Psoas muscle (tissue), 8 donors: ENCODE data around the gene N4BP3. TPM values are rescaled to one million over a fixed set of nuclear protein-coding genes. Genes with fewer than 3 reads are reported as not detected.

Experiments used
- ATAC-seq, 4 donors: fragments of 200-7000 bp; cut with Tn5 transposase; one replicate each; pipeline ENCODE4 v1.9.1; 2020; ENCODE audit warnings: moderate library complexity in 3 of 4, mild to moderate bottlenecking in 2 of 4
- DNase-seq, 2 donors: peaks; one replicate each; pipeline ENCODE4 v3.0.0-alpha.2; 2020
- H3K27ac ChIP-seq: fragments of 200-600 bp; one replicate; pipeline ENCODE4 v1.8.0; 2022
- H3K27me3 ChIP-seq, 3 donors: fragments of 200-600 bp in 1 of 3; one replicate each; pipeline versions ENCODE4 v1.6.1 to v1.8.0; 2013 to 2022; ENCODE audit warnings: low read length in 2 of 3, mild to moderate bottlenecking in 2 of 3, moderate library complexity in 1 of 3; ENCODE audit not compliant: insufficient read depth in 3 of 3
- H3K36me3 ChIP-seq, 2 donors: fragments of 200-600 bp in 1 of 2; one replicate each; pipeline versions ENCODE4 v1.6.1 to v1.8.0; 2013 to 2022; ENCODE audit warnings: low read depth in 1 of 2, mild to moderate bottlenecking in 1 of 2, moderate library complexity in 1 of 2; ENCODE audit not compliant: insufficient read depth in 1 of 2
- H3K4me1 ChIP-seq: fragments of 200-600 bp; one replicate; pipeline ENCODE4 v1.8.0; 2022
- H3K4me3 ChIP-seq: fragments of 200-600 bp; one replicate; pipeline ENCODE4 v1.8.0; 2022; ENCODE audit warnings: mild to moderate bottlenecking
- H3K9me3 ChIP-seq: fragments of 200-600 bp; one replicate; pipeline ENCODE4 v1.8.0; 2022
- WGBS, 3 donors: extraction: QIAGEN DNeasy Blood & Tissue Kit; methylation state at CpG; one replicate each; pipeline versions ENCODE4 v1.1.6 to v1.1.7; 2013; 5-methylcytosine and 5-hydroxymethylcytosine counted together
- intact Hi-C, 2 donors: fragments of 100-400 bp; cut with DNase I; formaldehyde crosslinking; loops; one replicate each; pipeline versions ENCODE4 v1.11.0 to v1.14.2; 2022
- polyA plus RNA-seq, 3 donors: library from polyadenylated mRNA; stranded (reverse); fragments of 200-250 nt; gene quantifications; one replicate each; pipeline ENCODE4 v1.2.3, GENCODE V29; 2013
- total RNA-seq, 4 donors: library from RNA; stranded (reverse); fragmentation: NEBNext Ultra II Directional in 2 of 4; extraction: Animal tissue kit (Norgen Biotek cat#: 25700) in 2 of 4; gene quantifications; one replicate each; pipeline versions ENCODE4 v1.2.1 to v1.2.4, GENCODE V29; 2021 to 2023
- TF ChIP-seq, protein P1 (sequence below): fragments of 200-600 bp; IDR thresholded peaks from one replicate; pipeline ENCODE4 v1.8.0; 2022; ENCODE audit warnings: antibody characterized with exemption
- donor health status: healthy with polysubstance abuse.
- donor health status: DM: no; HTN: no; CAD: no; lungs with moderate emphysema.
- donor health status: Bipolar disorder and iron deficiency.
- donor health status: healthy.
- donor health status: DM: yes; HTN: yes; CAD: no.
- donor health status: DM: no; HTN: no; CAD: no.
- donor health status: DM: no; HTN: no; CAD: no.
- donor health status: DM: yes; HTN: yes; CAD: no.

The N4BP3 gene
- total and polyA plus RNA-seq, 7 donors = 1.6 to 4.0 (median 2.9) TPM

DNA sequence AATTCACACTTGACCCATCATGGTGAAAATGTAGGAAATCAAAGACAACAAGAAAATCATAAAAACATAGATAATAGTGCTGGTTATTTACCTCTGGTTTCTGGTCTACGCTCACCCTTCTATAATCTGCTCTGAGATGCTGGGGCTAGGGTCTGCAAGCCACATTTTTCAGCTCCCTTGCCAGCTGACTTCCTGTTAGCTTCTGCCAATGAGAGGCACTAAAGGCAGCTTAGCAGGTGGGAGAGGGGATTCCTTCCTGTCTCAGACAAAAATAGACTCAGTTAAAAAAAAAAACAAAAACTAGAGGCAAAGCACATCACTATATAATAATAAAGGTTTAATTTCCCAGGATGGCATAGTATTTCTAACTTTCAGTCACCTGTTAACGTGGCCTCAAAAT, 20.2 kb upstream of the N4BP3 start:
- intact Hi-C loops = no loop called here
- DNase-seq = no peak
- Histone ChIP-seq H3K4me3 (no peak overlapping the region), H3K4me1 (no peaks in the 10 kb centered on the region), H3K27me3 (peaks cover 0 to 4% (median 0%) of the 10 kb centered on the region in 3 donors), H3K9me3 (no peaks in the 10 kb centered on the region), H3K27ac (no peak overlapping the region), H3K36me3 (no peaks in the 10 kb centered on the region)
- 73 to 79% (median 77%) methylated on average over 2 of the region's 2 CpGs for WGBS, 3 donors
- TF ChIP-seq, protein P1, sequence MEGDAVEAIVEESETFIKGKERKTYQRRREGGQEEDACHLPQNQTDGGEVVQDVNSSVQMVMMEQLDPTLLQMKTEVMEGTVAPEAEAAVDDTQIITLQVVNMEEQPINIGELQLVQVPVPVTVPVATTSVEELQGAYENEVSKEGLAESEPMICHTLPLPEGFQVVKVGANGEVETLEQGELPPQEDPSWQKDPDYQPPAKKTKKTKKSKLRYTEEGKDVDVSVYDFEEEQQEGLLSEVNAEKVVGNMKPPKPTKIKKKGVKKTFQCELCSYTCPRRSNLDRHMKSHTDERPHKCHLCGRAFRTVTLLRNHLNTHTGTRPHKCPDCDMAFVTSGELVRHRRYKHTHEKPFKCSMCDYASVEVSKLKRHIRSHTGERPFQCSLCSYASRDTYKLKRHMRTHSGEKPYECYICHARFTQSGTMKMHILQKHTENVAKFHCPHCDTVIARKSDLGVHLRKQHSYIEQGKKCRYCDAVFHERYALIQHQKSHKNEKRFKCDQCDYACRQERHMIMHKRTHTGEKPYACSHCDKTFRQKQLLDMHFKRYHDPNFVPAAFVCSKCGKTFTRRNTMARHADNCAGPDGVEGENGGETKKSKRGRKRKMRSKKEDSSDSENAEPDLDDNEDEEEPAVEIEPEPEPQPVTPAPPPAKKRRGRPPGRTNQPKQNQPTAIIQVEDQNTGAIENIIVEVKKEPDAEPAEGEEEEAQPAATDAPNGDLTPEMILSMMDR = no peak
- ATAC-seq = no peak

DNA sequence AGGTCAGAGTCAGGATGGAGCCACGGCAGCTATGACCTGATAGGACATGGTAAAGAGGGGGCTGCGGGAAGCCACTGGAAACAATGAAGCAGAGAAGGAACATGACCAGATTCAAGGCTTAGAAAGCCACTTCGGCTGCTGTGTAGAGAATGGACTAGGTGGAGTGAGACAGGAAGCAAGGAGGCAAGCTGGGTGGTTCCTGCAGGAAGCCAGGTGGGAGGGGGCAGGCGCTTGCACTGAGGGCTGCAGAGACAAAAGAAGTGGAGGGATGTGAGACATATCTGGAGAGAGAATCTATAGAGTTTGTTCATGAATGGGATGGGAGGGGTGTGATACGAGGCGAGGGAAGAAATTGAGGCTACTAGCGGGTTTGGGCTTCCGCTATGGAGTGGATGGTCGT, 19.0 kb upstream of the N4BP3 start:
- intact Hi-C loops = no loop called here
- H3K36me3 ChIP-seq = no peaks in the 10 kb centered on the region
- TF ChIP-seq, protein P1 = no peak
- H3K27ac ChIP-seq = no peak overlapping the region
- no peak for DNase-seq
- 75 to 83% (median 80%) methylated on average over 9 of the region's 9 CpGs for WGBS, 3 donors
- no peak overlapping the region for H3K4me3 ChIP-seq
- no peaks in the 10 kb centered on the region for H3K4me1 ChIP-seq
- ATAC-seq = no peak
- peaks cover 0 to 4% (median 0%) of the 10 kb centered on the region in 3 donors for H3K27me3 ChIP-seq
- no peaks in the 10 kb centered on the region for H3K9me3 ChIP-seq

DNA sequence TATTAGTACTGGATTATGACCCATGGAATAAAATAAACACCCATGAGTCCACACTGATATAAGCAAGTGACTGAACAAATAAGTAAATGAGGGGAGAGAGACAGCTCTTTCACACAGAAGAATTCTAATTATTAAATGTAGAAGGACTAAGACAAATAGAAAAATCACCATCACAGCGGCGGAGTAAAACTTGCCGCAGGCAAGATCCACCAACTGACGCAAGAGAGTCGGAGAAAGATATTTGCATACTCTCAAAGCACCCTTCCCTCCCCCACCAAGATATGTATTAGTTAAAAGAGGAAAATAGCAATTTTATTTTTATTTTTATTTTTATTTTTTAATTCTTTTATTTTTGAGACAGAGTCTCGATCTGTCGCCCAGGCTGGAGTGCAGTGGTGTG, 14.6 kb upstream of the N4BP3 start:
- WGBS, 3 donors = 94 to 96% (median 95%) methylated on average over 7 of the region's 7 CpGs
- TF ChIP-seq, protein P1 = no peak
- intact Hi-C loops = no loop called here

DNA sequence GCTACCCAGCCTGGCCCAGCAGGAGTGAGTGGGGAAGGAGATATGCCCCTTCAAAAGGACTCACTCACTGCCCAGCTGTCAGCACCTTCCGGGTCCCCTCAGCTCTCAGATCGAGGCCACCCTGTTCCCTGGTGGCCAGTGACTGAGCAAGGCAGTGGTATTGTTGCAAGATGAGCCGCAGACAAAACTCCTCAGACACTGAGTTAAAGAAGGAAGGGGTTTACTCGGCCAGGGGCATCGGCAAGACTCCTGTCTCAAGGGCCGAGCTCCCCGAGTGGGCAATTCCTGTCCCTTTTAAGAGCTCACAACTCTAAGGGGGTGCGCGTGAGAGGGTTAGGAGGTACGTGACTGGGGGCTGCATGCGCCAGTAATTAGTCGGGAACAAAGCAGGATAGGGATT, 9.7 kb upstream of the N4BP3 start:
- 83 to 89% (median 89%) methylated on average over 12 of the region's 12 CpGs for WGBS, 3 donors
- TF ChIP-seq, protein P1 = no peak
- Histone ChIP-seq H3K9me3 (no peaks in the 10 kb centered on the region), H3K27ac (no peak overlapping the region), H3K4me3 (no peak overlapping the region), H3K27me3 (no peaks in the 10 kb centered on the region), H3K4me1 (no peaks in the 10 kb centered on the region), H3K36me3 (no peaks in the 10 kb centered on the region)
- DNase-seq (no peak), ATAC-seq (no peak)
- intact Hi-C loops = no loop called here

More for the DNA sequence above, 14.6 kb upstream of the N4BP3 start:
- Histone ChIP-seq H3K9me3 (no peaks in the 10 kb centered on the region), H3K27ac (no peak overlapping the region), H3K4me1 (no peaks in the 10 kb centered on the region), H3K36me3 (no peaks in the 10 kb centered on the region), H3K27me3 (peaks cover 0 to 4% (median 0%) of the 10 kb centered on the region in 3 donors), H3K4me3 (no peak overlapping the region)
- DNase-seq = no peak
- no peak for ATAC-seq

DNA sequence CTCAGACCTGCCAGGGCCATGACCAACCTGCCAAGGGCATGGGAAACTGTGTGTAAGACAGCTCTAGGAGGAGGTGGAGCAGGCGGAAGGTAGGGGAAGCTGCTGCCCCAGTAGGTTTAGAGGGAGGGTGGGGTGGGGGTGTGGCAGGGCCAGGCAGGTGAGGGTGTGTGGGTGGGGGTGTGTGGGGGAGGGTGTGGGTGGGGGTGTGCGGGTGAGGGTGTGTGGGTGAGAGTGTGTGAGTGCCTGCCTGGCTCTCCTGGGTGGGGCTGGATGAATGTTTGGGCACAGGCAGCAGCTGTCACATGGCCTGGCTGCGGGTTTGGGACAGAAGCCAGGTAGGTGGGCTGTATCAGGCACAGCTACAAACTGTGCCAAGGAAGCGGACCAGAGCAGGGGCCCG, 8.8 kb upstream of the N4BP3 start:
- no peak overlapping the region for H3K27ac ChIP-seq
- H3K4me1 ChIP-seq = no peaks in the 10 kb centered on the region
- intact Hi-C loops = no loop called here
- DNase-seq = no peak
- no peaks in the 10 kb centered on the region for H3K9me3 ChIP-seq
- no peaks in the 10 kb centered on the region for H3K27me3 ChIP-seq
- no peaks in the 10 kb centered on the region for H3K36me3 ChIP-seq
- no peak overlapping the region for H3K4me3 ChIP-seq
- ATAC-seq = no peak
- TF ChIP-seq, protein P1 = no peak
- 55 to 60% (median 57%) methylated on average over 5 of the region's 5 CpGs for WGBS, 3 donors
